PC-9 (cell line): Measurements from ENCODE around the gene NR6A1. TPM values are rescaled to one million over a fixed set of nuclear protein-coding genes. Genes with fewer than 3 reads are reported as not detected.

Experiments used
- BruUV-seq: library from RNA; stranded (reverse); fragments of 400-500 nt; replicated peaks from 2 replicates; lab custom pipeline; 2021; lab: Mats Ljungman, UMichigan
- CTCF ChIA-PET: fragments of 300-600 bp; sonication (Branson Sonifier 250); formaldehyde crosslinking; loops from one replicate; lab custom pipeline; 2022; ENCODE audit warnings: antibody characterized with exemption; lab: Charles Lee
- POLR2A ChIA-PET: fragments of 300-600 bp; sonication (Branson Sonifier 250); formaldehyde crosslinking; loops from one replicate; lab custom pipeline; 2022; ENCODE audit warnings: antibody characterized with exemption; ENCODE audit not compliant: unreplicated experiment; lab: Charles Lee
- DNase-seq, 2 experiments: peaks; one replicate each; pipeline versions ENCODE4 v3.0.0 to v3.0.0-alpha.2; 2015 to 2022; ENCODE audit warnings: mixed read lengths in 1 of 2
- H2AFZ ChIP-seq: fragments of 200-600 bp; sonication (generic); 2 replicates; pipeline ENCODE4 v1.8.1; 2017; ENCODE audit warnings: antibody characterized with exemption
- H3F3A ChIP-seq: fragments of 200-600 bp; sonication (generic); 2 replicates; pipeline ENCODE4 v1.8.1; 2017; ENCODE audit warnings: antibody characterized with exemption, mild to moderate bottlenecking, low read depth; ENCODE audit not compliant: insufficient read depth
- H3K27ac ChIP-seq: fragments of 200-600 bp; sonication (generic); 2 replicates; pipeline ENCODE4 v1.6.1; 2016; ENCODE audit warnings: mixed run types
- H3K27me3 ChIP-seq: fragments of 200-600 bp; sonication (generic); 2 replicates; pipeline ENCODE4 v1.6.1; 2016; ENCODE audit warnings: low read depth, mixed run types; ENCODE audit not compliant: insufficient read depth
- H3K36me3 ChIP-seq: fragments of 200-600 bp; sonication (generic); 2 replicates; pipeline ENCODE4 v1.6.1; 2016; ENCODE audit warnings: low read depth, mixed run types
- H3K4me1 ChIP-seq: fragments of 200-600 bp; sonication (generic); replicated peaks from 2 replicates; pipeline ENCODE4 v1.6.1; 2016; ENCODE audit warnings: mixed run types; ENCODE audit not compliant: insufficient read depth
- H3K4me2 ChIP-seq: fragments of 200-600 bp; sonication (generic); 2 replicates; pipeline ENCODE4 v1.6.1; 2017; ENCODE audit warnings: mixed run types
- H3K4me3 ChIP-seq: fragments of 200-600 bp; sonication (generic); 2 replicates; pipeline ENCODE4 v1.6.1; 2016; ENCODE audit warnings: mixed run types
- H3K79me2 ChIP-seq: fragments of 200-600 bp; sonication (generic); 2 replicates; pipeline ENCODE4 v1.6.1; 2017; ENCODE audit warnings: low read depth, mixed run types
- H3K9me2 ChIP-seq: fragments of 200-600 bp; sonication (generic); 2 replicates; pipeline ENCODE4 v1.8.1; 2017; ENCODE audit warnings: mild to moderate bottlenecking; ENCODE audit not compliant: insufficient read depth
- H3K9me3 ChIP-seq: fragments of 200-600 bp; sonication (generic); 2 replicates; pipeline ENCODE4 v1.8.1; 2016; ENCODE audit warnings: low read depth; ENCODE audit not compliant: insufficient read depth
- H4K20me1 ChIP-seq: fragments of 200-600 bp; sonication (generic); 2 replicates; pipeline ENCODE4 v1.8.1; 2017; ENCODE audit not compliant: insufficient read depth
- CTCF ChIP-seq: fragments of 200-600 bp; sonication (generic); conservative IDR thresholded peaks from 2 replicates; pipeline ENCODE4 v1.6.1; 2017; ENCODE audit warnings: mixed run types, antibody characterized with exemption, mild to moderate bottlenecking, moderate library complexity
- EZH2 ChIP-seq: fragments of 200-600 bp; sonication (generic); IDR thresholded peaks from 2 replicates; pipeline ENCODE4 v1.8.0; 2017; ENCODE audit warnings: antibody characterized with exemption, low read depth
- intact Hi-C: fragments of 100-400 bp; cut with micrococcal nuclease; formaldehyde crosslinking; loops from one replicate; pipeline ENCODE4 v1.10.0; 2022; ENCODE audit not compliant: unreplicated experiment
- total RNA-seq: library from RNA; stranded (reverse); gene quantifications from 2 replicates; pipeline ENCODE4 v1.2.3, GENCODE V29; 2021

NR6A1 gene
- total RNA-seq, 1 experiment from 2014 or later, result 13.0 TPM

GRCh38 chr9:124759327-124759726, 11.8 kb downstream of the NR6A1 start:
- CTCF ChIA-PET, result interaction anchor here (1.6 kb wide), 1 partner anchor 142 kb away, joined by 5 read pairs; no protein-coding TSS in a partner anchor
- Histone ChIP-seq H2AFZ (no peak overlapping the region), H3K27ac (peak overlapping the region; percentile 13; the same call in 1 of the 2 replicates), H3K9me3 (no peaks in the 10 kb centered on the region), H3K79me2 (peaks cover 91% of the 10 kb centered on the region), H3K4me3 (no peak overlapping the region), H3F3A (peaks cover 18% of the 10 kb centered on the region; the same call in 1 of the 2 replicates), H3K9me2 (no peaks in the 10 kb centered on the region), H3K4me2 (0 out of 2 replicates have a peak overlapping the region, but pooled peaks have one; percentile 8), H4K20me1 (peaks cover 15% of the 10 kb centered on the region), H3K36me3 (no peaks in the 10 kb centered on the region), H3K27me3 (no peaks in the 10 kb centered on the region), H3K4me1 (peaks cover 7% of the 10 kb centered on the region)
- TF ChIP-seq CTCF (no peak), EZH2 (no peak)
- DNase-seq, result no peak
- POLR2A ChIA-PET, result no interaction called here
- no TSS peak for BruUV-seq
- intact Hi-C loops, result no loop called here

DNA sequence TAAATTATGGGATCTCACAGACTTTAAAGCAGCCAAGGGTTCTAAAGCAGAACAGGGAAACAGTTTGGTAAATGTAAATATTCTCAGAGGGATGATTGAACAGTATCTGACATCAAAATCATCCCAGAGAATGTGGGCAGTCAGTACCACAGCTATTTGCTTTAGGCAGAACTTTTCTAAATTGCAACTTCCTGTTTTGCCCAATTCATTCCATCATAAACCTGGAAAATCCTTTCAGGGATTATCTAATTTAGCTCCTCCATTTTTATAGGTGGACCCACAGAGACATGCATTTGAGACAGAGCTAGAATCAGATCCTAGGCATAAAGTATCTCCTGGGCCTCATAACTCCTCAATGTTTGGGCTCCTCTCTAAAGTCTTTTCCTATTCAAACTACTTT, 12.4 kb downstream of the NR6A1 start:
- CTCF ChIA-PET, result interaction anchor here (1.6 kb wide), 1 partner anchor 141 kb away, joined by 5 read pairs; no protein-coding TSS in a partner anchor
- H3F3A ChIP-seq, result peaks cover 22% of the 10 kb centered on the region
- no peak overlapping the region for H3K4me3 ChIP-seq
- POLR2A ChIA-PET, result no interaction called here
- no peaks in the 10 kb centered on the region for H3K36me3 ChIP-seq
- no peak for DNase-seq
- no peaks in the 10 kb centered on the region for H3K9me2 ChIP-seq
- intact Hi-C loops, result no loop called here
- H3K9me3 ChIP-seq, result no peaks in the 10 kb centered on the region
- BruUV-seq, result no TSS peak
- H4K20me1 ChIP-seq, result peaks cover 12% of the 10 kb centered on the region
- no peaks in the 10 kb centered on the region for H3K27me3 ChIP-seq
- H3K4me1 ChIP-seq, result peaks cover 14% of the 10 kb centered on the region
- peak overlapping the region; percentile 8; the same call in 1 of the 2 replicates for H3K4me2 ChIP-seq
- H3K27ac ChIP-seq, result peak overlapping the region; percentile 13
- no peak for TF ChIP-seq CTCF
- TF ChIP-seq EZH2, result no peak
- no peak overlapping the region for H2AFZ ChIP-seq
- peaks cover 91% of the 10 kb centered on the region for H3K79me2 ChIP-seq

GRCh38 chr9:124758061-124758460, 13.1 kb downstream of the NR6A1 start:
- Histone ChIP-seq H3K27me3 (no peaks in the 10 kb centered on the region), H3K4me2 (peak overlapping the region; percentile 8), H2AFZ (no peak overlapping the region), H3K4me3 (no peak overlapping the region), H3K79me2 (peaks cover 89% of the 10 kb centered on the region), H4K20me1 (peaks cover 12% of the 10 kb centered on the region), H3K4me1 (peaks cover 20% of the 10 kb centered on the region), H3K9me3 (no peaks in the 10 kb centered on the region), H3K36me3 (no peaks in the 10 kb centered on the region), H3K9me2 (no peaks in the 10 kb centered on the region), H3K27ac (no peak overlapping the region; the same call in 1 of the 2 replicates), H3F3A (peaks cover 28% of the 10 kb centered on the region)
- ChIA-PET CTCF (interaction anchor here (0.6 to 1.6 kb wide), 3 partner anchors 31 to 625 kb away, joined by 3 to 6 read pairs (median 5); no protein-coding TSS in a partner anchor), POLR2A (no interaction called here)
- intact Hi-C loops, result no loop called here
- TF ChIP-seq CTCF, result no peak
- TF ChIP-seq EZH2, result no peak
- no peak for DNase-seq
- BruUV-seq, result no TSS peak
